ENCODE results near the gene HAUS7. TPM values are rescaled to one million over a fixed set of nuclear protein-coding genes. Genes with fewer than 3 reads are reported as not detected.

Gene HAUS7
- total RNA-seq, 2 experiments from 2014 or later: 42.5 to 47.9 TPM

DNA sequence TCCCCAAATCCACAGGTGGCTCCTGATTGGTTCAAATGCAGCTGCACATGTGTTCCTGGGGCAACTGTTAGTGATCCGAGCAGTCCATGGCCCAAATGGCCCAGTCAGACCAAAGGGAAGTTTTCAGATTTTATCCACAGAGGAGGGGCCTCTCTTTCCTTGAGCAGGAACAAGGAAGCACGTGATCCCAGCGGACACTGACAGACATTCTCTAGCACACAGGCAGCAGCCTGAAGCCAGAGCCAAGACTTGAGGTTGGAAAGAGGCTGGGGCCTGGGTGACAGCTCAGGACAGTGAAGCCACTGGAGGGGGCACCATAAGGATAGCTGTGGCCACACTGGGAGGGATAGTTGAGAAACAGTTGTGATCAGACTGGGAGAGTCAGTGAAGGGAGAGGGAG lies 62.6 kb downstream of the HAUS7 start:
- Histone ChIP-seq H3K4me1 (ENCODE audit: insufficient read depth, low read length, poor library complexity, severe bottlenecking) (peaks cover 3% of the 10 kb centered on the region), H3K4me3 (ENCODE audit: low read depth, low read length, poor library complexity, severe bottlenecking) (no peak overlapping the region), H3K4me2 (ENCODE audit: low read length) (no peak overlapping the region), H3K27ac (ENCODE audit: low read depth, low read length, poor library complexity, severe bottlenecking) (no peak overlapping the region), H3K9me2 (ENCODE audit: insufficient read depth, low read length) (no peaks in the 10 kb centered on the region), H3K79me2 (ENCODE audit: insufficient read depth, low read depth, low read length) (no peaks in the 10 kb centered on the region), H3K9me3 (ENCODE audit: low read length) (no peaks in the 10 kb centered on the region), H3K36me3 (ENCODE audit: insufficient read depth, low read length) (no peaks in the 10 kb centered on the region), H4K20me1 (ENCODE audit: insufficient read depth, low read length) (no peaks in the 10 kb centered on the region), H2AFZ (ENCODE audit: low read length) (no peak overlapping the region)
- TF ChIP-seq CTCF (conservative IDR thresholded peaks at IDR 0.05; ENCODE audit: low read length) (no peak), EZH2phosphoT487 (IDR thresholded peaks at IDR 0.05; ENCODE audit: borderline replicate concordance, low read depth, low read length) (no peak)
- no peak for DNase-seq (ENCODE audit: low spot score)
- intact Hi-C loops (cut with micrococcal nuclease; ENCODE audit: unreplicated experiment): no loop called here
- CTCF ChIA-PET (ENCODE audit: unreplicated experiment): no interaction called here
- POLR2A ChIA-PET: no interaction called here
- BruUV-seq (replicated peaks): no TSS peak

- Histone ChIP-seq H4K20me1 (ENCODE audit: insufficient read depth, low read length) (no peaks in the 10 kb centered on the region), H3K9me2 (ENCODE audit: insufficient read depth, low read length) (no peaks in the 10 kb centered on the region), H3K27ac (ENCODE audit: low read depth, low read length, poor library complexity, severe bottlenecking) (no peak overlapping the region), H3K36me3 (ENCODE audit: insufficient read depth, low read length) (no peaks in the 10 kb centered on the region), H3K4me1 (ENCODE audit: insufficient read depth, low read length, poor library complexity, severe bottlenecking) (peaks cover under 1% of the 10 kb centered on the region), H2AFZ (ENCODE audit: low read length) (no peak overlapping the region), H3K79me2 (ENCODE audit: insufficient read depth, low read depth, low read length) (no peaks in the 10 kb centered on the region), H3K4me2 (ENCODE audit: low read length) (no peak overlapping the region), H3K4me3 (ENCODE audit: low read depth, low read length, poor library complexity, severe bottlenecking) (no peak overlapping the region), H3K9me3 (ENCODE audit: low read length) (no peaks in the 10 kb centered on the region)
- TF ChIP-seq CTCF (conservative IDR thresholded peaks at IDR 0.05; ENCODE audit: low read length) (no peak), EZH2phosphoT487 (IDR thresholded peaks at IDR 0.05; ENCODE audit: borderline replicate concordance, low read depth, low read length) (no peak)
- ChIA-PET POLR2A (no interaction called here), CTCF (ENCODE audit: unreplicated experiment) (interaction anchor here (0.5 kb wide), 2 partner anchors 13 to 231 kb away, joined by 3 to 4 read pairs; no protein-coding TSS in a partner anchor)
- DNase-seq (ENCODE audit: low spot score): no peak
- no TSS peak for BruUV-seq (replicated peaks)
- intact Hi-C loops (cut with micrococcal nuclease; ENCODE audit: unreplicated experiment): no loop called here
Measured at GRCh38 chrX:153406903-153407302, 63.5 kb downstream of the HAUS7 start.

DNA sequence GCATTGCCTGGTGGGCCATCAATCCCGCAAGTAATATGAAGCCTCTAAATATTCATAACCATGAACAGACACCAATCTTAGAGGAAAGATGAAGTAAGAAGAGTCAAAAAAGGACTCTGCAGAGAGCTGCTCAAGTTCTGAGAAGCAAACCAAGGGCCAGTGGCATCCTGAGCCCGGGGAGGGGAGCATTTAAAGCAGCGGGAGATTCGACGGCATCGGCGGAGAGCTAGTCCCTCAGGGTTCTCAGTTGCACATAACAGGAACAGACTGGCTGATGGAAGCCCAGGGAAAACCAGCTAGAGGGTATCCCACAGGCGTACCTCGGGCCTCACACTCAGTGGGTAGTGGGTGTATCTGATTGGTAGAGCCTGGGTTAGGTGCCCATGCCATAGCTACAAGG lies 64.4 kb downstream of the HAUS7 start:
- no peak overlapping the region for H3K4me2 ChIP-seq (ENCODE audit: low read length)
- DNase-seq (ENCODE audit: low spot score): no peak
- no peaks in the 10 kb centered on the region for H4K20me1 ChIP-seq (ENCODE audit: insufficient read depth, low read length)
- intact Hi-C loops (cut with micrococcal nuclease; ENCODE audit: unreplicated experiment): no loop called here
- CTCF ChIA-PET (ENCODE audit: unreplicated experiment): no interaction called here
- H3K4me3 ChIP-seq (ENCODE audit: low read depth, low read length, poor library complexity, severe bottlenecking): no peak overlapping the region
- no peaks in the 10 kb centered on the region for H3K36me3 ChIP-seq (ENCODE audit: insufficient read depth, low read length)
- H3K27ac ChIP-seq (ENCODE audit: low read depth, low read length, poor library complexity, severe bottlenecking): no peak overlapping the region
- no peaks in the 10 kb centered on the region for H3K9me2 ChIP-seq (ENCODE audit: insufficient read depth, low read length)
- no TSS peak for BruUV-seq (replicated peaks)
- no peak overlapping the region for H2AFZ ChIP-seq (ENCODE audit: low read length)
- POLR2A ChIA-PET: no interaction called here
- no peaks in the 10 kb centered on the region for H3K4me1 ChIP-seq (ENCODE audit: insufficient read depth, low read length, poor library complexity, severe bottlenecking)
- no peaks in the 10 kb centered on the region for H3K9me3 ChIP-seq (ENCODE audit: low read length)
- no peaks in the 10 kb centered on the region for H3K79me2 ChIP-seq (ENCODE audit: insufficient read depth, low read depth, low read length)
- no peak for TF ChIP-seq CTCF (conservative IDR thresholded peaks at IDR 0.05; ENCODE audit: low read length)
- no peak for TF ChIP-seq EZH2phosphoT487 (IDR thresholded peaks at IDR 0.05; ENCODE audit: borderline replicate concordance, low read depth, low read length)
